Transverse colon (tissue), 4 donors: ENCODE data around the gene TPK1.

Experiments
- EP300 ChIP-seq: sonication (generic); formaldehyde crosslinking; IDR thresholded peaks from one replicate; pipeline ENCODE4 v1.6.1; 2017; ENCODE audit warnings: antibody characterized with exemption, low read depth
- POLR2A ChIP-seq: fragments of 450-650 bp; IDR thresholded peaks from one replicate; pipeline ENCODE4 v1.6.1; 2016; ENCODE audit warnings: antibody characterized with exemption, mild to moderate bottlenecking, moderate library complexity
- POLR2AphosphoS5 ChIP-seq, 3 donors: sonication (generic); formaldehyde crosslinking; IDR thresholded peaks; one replicate each; pipeline ENCODE4 v1.6.1; 2016; ENCODE audit warnings: antibody characterized with exemption in 3 of 3
- TF ChIP-seq, protein P1 (sequence below), 5 experiments: fragments of 200-600 bp in 3 of 5; fragments of 450-650 bp in 2 of 5; sonication (generic) in 3 of 5; IDR thresholded peaks; 1 replicate in 2 of 5; 2 replicates in 3 of 5; pipeline ENCODE4 v1.5.1; 2016 to 2017; ENCODE audit warnings: antibody characterized with exemption in 5 of 5, inconsistent platforms in 3 of 5, mild to moderate bottlenecking in 2 of 5, moderate library complexity in 1 of 5

DNA sequence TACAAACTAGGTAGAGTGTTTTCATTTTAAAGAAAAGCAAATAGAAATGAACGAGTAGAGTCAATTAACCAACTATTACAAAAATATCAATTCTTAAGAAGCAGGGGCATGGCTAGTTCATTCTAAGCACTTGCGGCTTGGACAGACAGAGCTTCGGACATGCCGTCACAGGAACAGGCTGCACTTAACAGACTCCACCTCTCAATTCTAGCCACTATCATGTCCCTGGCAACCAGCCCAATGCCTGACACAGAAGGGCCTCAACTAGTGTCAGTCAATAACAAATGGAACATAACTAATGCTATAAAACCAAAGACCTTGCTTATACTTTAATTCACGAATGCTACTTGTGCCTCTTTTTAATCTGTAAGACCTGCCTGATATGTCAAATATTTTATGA is 74.4 kb downstream of the TPK1 start:
- TF ChIP-seq, protein P1, sequence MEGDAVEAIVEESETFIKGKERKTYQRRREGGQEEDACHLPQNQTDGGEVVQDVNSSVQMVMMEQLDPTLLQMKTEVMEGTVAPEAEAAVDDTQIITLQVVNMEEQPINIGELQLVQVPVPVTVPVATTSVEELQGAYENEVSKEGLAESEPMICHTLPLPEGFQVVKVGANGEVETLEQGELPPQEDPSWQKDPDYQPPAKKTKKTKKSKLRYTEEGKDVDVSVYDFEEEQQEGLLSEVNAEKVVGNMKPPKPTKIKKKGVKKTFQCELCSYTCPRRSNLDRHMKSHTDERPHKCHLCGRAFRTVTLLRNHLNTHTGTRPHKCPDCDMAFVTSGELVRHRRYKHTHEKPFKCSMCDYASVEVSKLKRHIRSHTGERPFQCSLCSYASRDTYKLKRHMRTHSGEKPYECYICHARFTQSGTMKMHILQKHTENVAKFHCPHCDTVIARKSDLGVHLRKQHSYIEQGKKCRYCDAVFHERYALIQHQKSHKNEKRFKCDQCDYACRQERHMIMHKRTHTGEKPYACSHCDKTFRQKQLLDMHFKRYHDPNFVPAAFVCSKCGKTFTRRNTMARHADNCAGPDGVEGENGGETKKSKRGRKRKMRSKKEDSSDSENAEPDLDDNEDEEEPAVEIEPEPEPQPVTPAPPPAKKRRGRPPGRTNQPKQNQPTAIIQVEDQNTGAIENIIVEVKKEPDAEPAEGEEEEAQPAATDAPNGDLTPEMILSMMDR (IDR thresholded peaks at IDR 0.05) = no peak
- TF ChIP-seq POLR2A (no peak), POLR2AphosphoS5 (IDR thresholded peaks at IDR 0.05) (no peak), EP300 (no peak)
